ENCODE measurements around the gene PRKCE.
"Not testable (repeated sequence)": the region's sequence is repeated elsewhere in the genome, so short reads cannot be mapped to it uniquely, and the experiment has no call there.

The PRKCE gene

GRCh38 chr2:45713591-45713990, 62.1 kb downstream of the PRKCE start:
- no peak for TF ChIP-seq CTCF (IDR thresholded peaks at IDR 0.05; ENCODE audit: insufficient read depth, missing control alignments)
- no peak for FAIRE-seq
- DNase-seq (ENCODE audit: insufficient read length, low spot score) = no peak

- FAIRE-seq = no peak
- TF ChIP-seq CTCF (IDR thresholded peaks at IDR 0.05; ENCODE audit: insufficient read depth, missing control alignments) = no peak
- no peak for DNase-seq (ENCODE audit: insufficient read length, low spot score)
These were observed 63.2 kb downstream of the PRKCE start for GRCh38 chr2:45714679-45715078.

- no peak for TF ChIP-seq CTCF (IDR thresholded peaks at IDR 0.05; ENCODE audit: insufficient read depth, missing control alignments)
- no peak for FAIRE-seq
- DNase-seq (ENCODE audit: insufficient read length, low spot score) = no peak
These were observed 64.3 kb downstream of the PRKCE start for GRCh38 chr2:45715601-45716379.

GRCh38 chr2:45716432-45716831, 65.0 kb downstream of the PRKCE start:
- not testable (repeated sequence) for DNase-seq (ENCODE audit: insufficient read length, low spot score); FAIRE-seq

- FAIRE-seq = no peak
- no peak for TF ChIP-seq CTCF (IDR thresholded peaks at IDR 0.05; ENCODE audit: insufficient read depth, missing control alignments)
These were observed 65.4 kb downstream of the PRKCE start for GRCh38 chr2:45716915-45717314.

GRCh38 chr2:45720210-45720609, 68.7 kb downstream of the PRKCE start:
- TF ChIP-seq CTCF (IDR thresholded peaks at IDR 0.05; ENCODE audit: insufficient read depth, missing control alignments) = no peak
- no peak for FAIRE-seq
- no peak for DNase-seq (ENCODE audit: insufficient read length, low spot score)

More at GRCh38 chr2:45716915-45717314, 65.4 kb downstream of the PRKCE start:
- no peak for DNase-seq (ENCODE audit: insufficient read length, low spot score)

GRCh38 chr2:45721150-45721549, 69.7 kb downstream of the PRKCE start:
- FAIRE-seq (no peak), DNase-seq (ENCODE audit: insufficient read length, low spot score) (no peak)
- TF ChIP-seq CTCF (IDR thresholded peaks at IDR 0.05; ENCODE audit: insufficient read depth, missing control alignments) = no peak

All from D721Med (cell line).